Gastroesophageal sphincter (tissue), 4 donors: Measurements from ENCODE around the gene ZKSCAN8. TPM values are rescaled to one million over a fixed set of nuclear protein-coding genes. Genes with fewer than 3 reads are reported as not detected.

Experiments used
- ATAC-seq: fragments of 150-250 bp; one replicate; pipeline ENCODE4 v1.9.1; 2016; ENCODE audit warnings: mild to moderate bottlenecking, moderate library complexity
- H3K27ac ChIP-seq, 4 donors: fragments of 200-600 bp; sonication (generic) in 3 of 4; 1 replicate in 3 of 4; 2 replicates in 1 of 4; pipeline ENCODE4 v1.5.1; 2016 to 2019
- H3K27me3 ChIP-seq: fragments of 200-600 bp; sonication (generic); one replicate; pipeline ENCODE4 v1.5.1; 2019
- H3K36me3 ChIP-seq, 2 donors: fragments of 200-600 bp; sonication (generic); one replicate each; pipeline ENCODE4 v1.5.1; 2019; ENCODE audit warnings: control low read depth in 1 of 2
- H3K4me1 ChIP-seq, 3 donors: fragments of 200-600 bp; sonication (generic); 1 replicate in 2 of 3; 2 replicates in 1 of 3; pipeline ENCODE4 v1.5.1; 2016 to 2019; ENCODE audit warnings: control low read depth in 2 of 3
- H3K4me3 ChIP-seq, 2 donors: fragments of 200-600 bp; sonication (generic); one replicate each; pipeline ENCODE4 v1.5.1; 2019; ENCODE audit warnings: mild to moderate bottlenecking in 1 of 2, moderate library complexity in 1 of 2
- H3K9me3 ChIP-seq, 3 donors: fragments of 200-600 bp; sonication (generic); one replicate each; pipeline ENCODE4 v1.5.1; 2017 to 2019; ENCODE audit warnings: control low read depth in 2 of 3
- CTCF ChIP-seq, 4 experiments: fragments of 200-600 bp in 2 of 4; fragments of 450-650 bp in 2 of 4; sonication (generic) in 1 of 4; IDR thresholded peaks; one replicate each; pipeline ENCODE4 v1.5.1; 2017 to 2019; ENCODE audit warnings: antibody characterized with exemption in 4 of 4, mild to moderate bottlenecking in 2 of 4, moderate library complexity in 2 of 4
- EP300 ChIP-seq: sonication (generic); formaldehyde crosslinking; IDR thresholded peaks from one replicate; pipeline ENCODE4 v1.6.1; 2017; ENCODE audit warnings: antibody characterized with exemption, mild to moderate bottlenecking
- POLR2A ChIP-seq, 2 donors: fragments of 450-650 bp; IDR thresholded peaks; one replicate each; pipeline ENCODE4 v1.6.1; 2017; ENCODE audit warnings: antibody characterized with exemption in 2 of 2, mild to moderate bottlenecking in 2 of 2, moderate library complexity in 1 of 2
- POLR2AphosphoS5 ChIP-seq: sonication (generic); formaldehyde crosslinking; IDR thresholded peaks from one replicate; pipeline ENCODE4 v1.6.1; 2017; ENCODE audit warnings: antibody characterized with exemption
- WGBS, 2 donors: methylation state at CpG; one replicate each; pipeline ENCODE4 v1.1.5; 2018; ENCODE audit warnings: low coverage in 1 of 2; 5-methylcytosine and 5-hydroxymethylcytosine counted together
- total RNA-seq, 4 donors: library from RNA; depleted of rRNA; stranded (reverse); fragments of >200 nt; gene quantifications; one replicate each; pipeline ENCODE4 v1.1.0, GENCODE V29; 2016

Gene ZKSCAN8
- total RNA-seq, 4 donors from 2014 or later: 22.0 to 32.7 (median 29.6) TPM

GRCh38 chr6:28139860-28140543 is 1.7 kb upstream of the ZKSCAN8 start:
- WGBS, 2 donors: 61 to 63% methylated on average over 3 to 7 of the region's 9 CpGs
- Histone ChIP-seq H3K36me3 (peaks cover 0 to 9% of the 10 kb centered on the region in 2 donors), H3K9me3 (no peaks in the 10 kb centered on the region), H3K27me3 (no peaks in the 10 kb centered on the region), H3K27ac (no peak overlapping the region), H3K4me3 (no peak overlapping the region), H3K4me1 (peaks cover 23 to 64% (median 26%) of the 10 kb centered on the region in 3 donors)
- no peak for TF ChIP-seq POLR2AphosphoS5
- no peak for TF ChIP-seq POLR2A (IDR thresholded peaks at IDR 0.05)
- no peak for TF ChIP-seq EP300
- ATAC-seq: no peak

- Histone ChIP-seq H3K4me3 (no peak overlapping the region), H3K4me1 (peaks cover 23 to 65% (median 25%) of the 10 kb centered on the region in 3 donors), H3K36me3 (peaks cover 0 to 15% of the 10 kb centered on the region in 2 donors), H3K27me3 (no peaks in the 10 kb centered on the region), H3K27ac (no peak overlapping the region), H3K9me3 (no peaks in the 10 kb centered on the region)
- ATAC-seq: no peak
- 20 to 62% methylated on average over 2 to 5 of the region's 5 CpGs for WGBS, 2 donors
- TF ChIP-seq POLR2AphosphoS5: no peak
- TF ChIP-seq POLR2A (IDR thresholded peaks at IDR 0.05): no peak
- TF ChIP-seq CTCF (IDR thresholded peaks at IDR 0.05): no peak
- no peak for TF ChIP-seq EP300
Measured at GRCh38 chr6:28140616-28141015, 1.1 kb upstream of the ZKSCAN8 start.

- Histone ChIP-seq H3K27me3 (no peaks in the 10 kb centered on the region), H3K36me3 (peaks cover 0 to 19% of the 10 kb centered on the region in 2 donors), H3K4me1 (peaks cover 17 to 62% (median 20%) of the 10 kb centered on the region in 3 donors), H3K27ac (peak overlapping the region in 3 of 4 donors; percentile 84 to 89 (median 88)), H3K9me3 (no peaks in the 10 kb centered on the region), H3K4me3 (peak overlapping the region; percentile 86 to 100)
- TF ChIP-seq EP300: no peak
- no peak for TF ChIP-seq POLR2A (IDR thresholded peaks at IDR 0.05)
- no peak for TF ChIP-seq POLR2AphosphoS5
- ATAC-seq: no peak
- WGBS, 2 donors: 13 to 14% methylated on average over 3 to 4 of the region's 4 CpGs
Measured at GRCh38 chr6:28142446-28142845, 763 bp downstream of the ZKSCAN8 start.

GRCh38 chr6:28145231-28145630 is 3.5 kb downstream of the ZKSCAN8 start:
- Histone ChIP-seq H3K4me1 (peaks cover 11 to 46% (median 15%) of the 10 kb centered on the region in 3 donors), H3K36me3 (peaks cover 0 to 42% of the 10 kb centered on the region in 2 donors), H3K9me3 (no peaks in the 10 kb centered on the region), H3K27me3 (no peaks in the 10 kb centered on the region), H3K4me3 (no peak overlapping the region), H3K27ac (no peak overlapping the region)
- TF ChIP-seq POLR2A (IDR thresholded peaks at IDR 0.05) (no peak), POLR2AphosphoS5 (no peak)
- no peak for ATAC-seq
- 100% methylated on average over 1 of the region's 1 CpG for WGBS, 2 donors

- H3K36me3 ChIP-seq: peaks cover 6 to 96% of the 10 kb centered on the region in 2 donors
- no peak for ATAC-seq
- H3K27ac ChIP-seq: no peak overlapping the region
- TF ChIP-seq EP300 (no peak), CTCF (IDR thresholded peaks at IDR 0.05) (no peak), POLR2A (IDR thresholded peaks at IDR 0.05) (no peak), POLR2AphosphoS5 (no peak)
- no peaks in the 10 kb centered on the region for H3K4me1 ChIP-seq
- no peak overlapping the region for H3K4me3 ChIP-seq
- WGBS, 2 donors: 86 to 100% methylated on average over 1 to 2 of the region's 2 CpGs
- H3K27me3 ChIP-seq: no peaks in the 10 kb centered on the region
- no peaks in the 10 kb centered on the region for H3K9me3 ChIP-seq
Measured at GRCh38 chr6:28152531-28152930, 10.8 kb downstream of the ZKSCAN8 start.

GRCh38 chr6:28153546-28153945 is 11.9 kb downstream of the ZKSCAN8 start:
- Histone ChIP-seq H3K4me3 (no peak overlapping the region), H3K9me3 (no peaks in the 10 kb centered on the region), H3K4me1 (no peaks in the 10 kb centered on the region), H3K27ac (no peak overlapping the region), H3K27me3 (no peaks in the 10 kb centered on the region), H3K36me3 (peaks cover 6 to 99% of the 10 kb centered on the region in 2 donors)
- WGBS, 2 donors: no CpG with 5 or more reads among the region's 1 CpG
- no peak for ATAC-seq
- TF ChIP-seq CTCF (IDR thresholded peaks at IDR 0.05) (no peak), EP300 (no peak), POLR2AphosphoS5 (no peak), POLR2A (IDR thresholded peaks at IDR 0.05) (no peak)
